Heart right ventricle (tissue), 16 donors: ENCODE results near the gene MNT. TPM values are rescaled to one million over a fixed set of nuclear protein-coding genes. Genes with fewer than 3 reads are reported as not detected.

Source experiments
- ATAC-seq, 8 donors: fragments of 200-7000 bp; cut with Tn5 transposase; one replicate each; pipeline ENCODE4 v1.9.1; 2020; ENCODE audit warnings: mild to moderate bottlenecking in 8 of 8, moderate library complexity in 8 of 8, moderate number of reproducible peaks in 1 of 8
- DNase-seq, 2 donors: peaks; one replicate each; pipeline ENCODE4 v3.0.0-alpha.2; 2020
- H3K27ac ChIP-seq, 10 donors: fragments of 200-600 bp; sonication (generic) in 2 of 10; one replicate each; pipeline versions ENCODE4 v1.5.0 to v1.8.0; 2020 to 2022; ENCODE audit warnings: mild to moderate bottlenecking in 3 of 10
- H3K27me3 ChIP-seq, 7 donors: fragments of 200-600 bp; one replicate each; pipeline ENCODE4 v1.8.0; 2021 to 2022; ENCODE audit warnings: mild to moderate bottlenecking in 2 of 7
- H3K36me3 ChIP-seq, 9 donors: fragments of 200-600 bp; sonication (generic) in 1 of 9; one replicate each; pipeline versions ENCODE4 v1.5.0 to v1.8.0; 2020 to 2022; ENCODE audit warnings: mild to moderate bottlenecking in 2 of 9
- H3K4me1 ChIP-seq, 9 donors: fragments of 200-600 bp; sonication (generic) in 1 of 9; one replicate each; pipeline versions ENCODE4 v1.5.0 to v1.8.0; 2020 to 2022; ENCODE audit warnings: mild to moderate bottlenecking in 4 of 9
- H3K4me3 ChIP-seq, 10 donors: fragments of 200-600 bp; sonication (generic) in 2 of 10; one replicate each; pipeline versions ENCODE4 v1.5.0 to v1.8.0; 2020 to 2022; ENCODE audit warnings: mild to moderate bottlenecking in 7 of 10, moderate library complexity in 2 of 10
- H3K9me3 ChIP-seq, 11 donors: fragments of 200-600 bp in 10 of 11; sonication (generic) in 2 of 11; one replicate each; pipeline versions ENCODE4 v1.5.0 to v1.8.0; 2013 to 2022; ENCODE audit warnings: mild to moderate bottlenecking in 2 of 11, control low read depth in 1 of 11, moderate library complexity in 1 of 11
- WGBS, 2 donors: extraction: QIAGEN DNeasy Blood & Tissue Kit; methylation state at CpG; one replicate each; pipeline ENCODE4 v1.1.7; 2013; ENCODE audit warnings: inconsistent platforms in 1 of 2; 5-methylcytosine and 5-hydroxymethylcytosine counted together
- intact Hi-C, 10 donors: fragments of 100-400 bp; cut with DNase I; formaldehyde crosslinking; loops; one replicate each; pipeline versions ENCODE4 v1.11.1 to v1.14.2; 2022
- polyA plus RNA-seq, 2 donors: library from polyadenylated mRNA; stranded (reverse); fragments of 200-250 nt; gene quantifications; one replicate each; pipeline ENCODE4 v1.2.3, GENCODE V29; 2013
- total RNA-seq, 10 donors: library from RNA; stranded (reverse); fragmentation: NEBNext Ultra II Directional in 3 of 10; extraction: Animal tissue kit (Norgen Biotek cat#: 25700) in 3 of 10; gene quantifications; one replicate each; pipeline versions ENCODE4 v1.2.1 to v1.2.4, GENCODE V29; 2021 to 2023
- TF ChIP-seq, protein P1 (sequence below), 9 donors: fragments of 200-600 bp; sonication (generic) in 2 of 9; IDR thresholded peaks; one replicate each; pipeline versions ENCODE4 v1.5.0 to v1.8.0; 2021 to 2022; ENCODE audit warnings: antibody characterized with exemption in 9 of 9, mild to moderate bottlenecking in 5 of 9, moderate library complexity in 1 of 9
- donor health status: Arrhythmogenic right ventricular cardiomyopathy.
- donor health status: ischemic (EF 13 %, LVEDD 7.1; RV severe dilation, severe dysfunction).
- donor health status: healthy with polysubstance abuse.
- donor health status: DM: no; HTN: yes; CAD: no.
- donor health status: DM: no; HTN: no; CAD: no.
- donor health status: ischemic (EF 25% LVEDD 6.9; RV normal size, moderate dysfunction).
- donor health status: ischemic (EF 25% LVEDD 5.7; RV mildly dilated, moderate dysfunction).
- donor health status: healthy.
- donor health status: DM: yes; HTN: yes; CAD: no.
- donor health status: Ischemic cardiomyopathy.
- donor health status: ischemic (EF 35%, LVEDD 5.7; RV mildly dilated, moderate dysfunction).
- donor health status: nonischemic (EF 11% LVEDD 7.7; RV severe dilation, severe dysfunction).
- donor health status: DM: yes; HTN: yes; CAD: no.
- donor health status: PGD.
- donor health status: ischemic (EF 29% LVEDD 5.4; RV normal size, mild dysfunction).
- donor health status: nonischemic (EF 23%, LVEDD 6.1; RV moderate dilation, normal function).

Gene MNT
- total and polyA plus RNA-seq, 12 donors, result 5.0 to 14.1 (median 11.0) TPM

- no peaks in the 10 kb centered on the region for H3K9me3 ChIP-seq
- 0 to 1% methylated on average over 82 of the region's 82 CpGs for WGBS, 2 donors
- H3K27me3 ChIP-seq, result no peaks in the 10 kb centered on the region
- DNase-seq (peak; percentile 94 to 95), ATAC-seq (peak; percentile 64 to 83 (median 68))
- H3K4me1 ChIP-seq, result peaks cover 43 to 72% (median 68%) of the 10 kb centered on the region in 9 donors
- H3K36me3 ChIP-seq, result no peaks in the 10 kb centered on the region
- TF ChIP-seq, protein P1, sequence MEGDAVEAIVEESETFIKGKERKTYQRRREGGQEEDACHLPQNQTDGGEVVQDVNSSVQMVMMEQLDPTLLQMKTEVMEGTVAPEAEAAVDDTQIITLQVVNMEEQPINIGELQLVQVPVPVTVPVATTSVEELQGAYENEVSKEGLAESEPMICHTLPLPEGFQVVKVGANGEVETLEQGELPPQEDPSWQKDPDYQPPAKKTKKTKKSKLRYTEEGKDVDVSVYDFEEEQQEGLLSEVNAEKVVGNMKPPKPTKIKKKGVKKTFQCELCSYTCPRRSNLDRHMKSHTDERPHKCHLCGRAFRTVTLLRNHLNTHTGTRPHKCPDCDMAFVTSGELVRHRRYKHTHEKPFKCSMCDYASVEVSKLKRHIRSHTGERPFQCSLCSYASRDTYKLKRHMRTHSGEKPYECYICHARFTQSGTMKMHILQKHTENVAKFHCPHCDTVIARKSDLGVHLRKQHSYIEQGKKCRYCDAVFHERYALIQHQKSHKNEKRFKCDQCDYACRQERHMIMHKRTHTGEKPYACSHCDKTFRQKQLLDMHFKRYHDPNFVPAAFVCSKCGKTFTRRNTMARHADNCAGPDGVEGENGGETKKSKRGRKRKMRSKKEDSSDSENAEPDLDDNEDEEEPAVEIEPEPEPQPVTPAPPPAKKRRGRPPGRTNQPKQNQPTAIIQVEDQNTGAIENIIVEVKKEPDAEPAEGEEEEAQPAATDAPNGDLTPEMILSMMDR (IDR thresholded peaks at IDR 0.05), result no peak
- intact Hi-C loops, result loop anchor here in 3 of 10 donors (10.0 kb wide), 4 partner anchors 225 to 345 kb away; partner anchors contain the start of gene HIC1 (in 1 of the 3)
- peak overlapping the region; percentile 71 to 99 (median 89) for H3K4me3 ChIP-seq
- H3K27ac ChIP-seq, result peak overlapping the region; percentile 92 to 100 (median 98)
Measured at GRCh38 chr17:2399572-2400473, 1.0 kb downstream of the MNT start.

GRCh38 chr17:2398655-2399571 lies 1.9 kb downstream of the MNT start:
- intact Hi-C loops, result loop anchor here in 2 of 10 donors (10.0 kb wide), 3 partner anchors 224 to 344 kb away; partner anchors contain the start of gene HIC1 (in 1 of the 2)
- peak in 4 of 8 donors; percentile 4 to 14 (median 6) for ATAC-seq
- 12 to 14% methylated on average over 54 to 55 of the region's 55 CpGs for WGBS, 2 donors

GRCh38 chr17:2398182-2398581 lies 2.7 kb downstream of the MNT start:
- Histone ChIP-seq H3K9me3 (no peaks in the 10 kb centered on the region), H3K4me1 (peaks cover 43 to 66% (median 62%) of the 10 kb centered on the region in 9 donors), H3K27me3 (no peaks in the 10 kb centered on the region), H3K4me3 (peak overlapping the region in 7 of 10 donors; percentile 85 to 99 (median 95)), H3K36me3 (no peaks in the 10 kb centered on the region), H3K27ac (peak overlapping the region; percentile 92 to 100 (median 98))
- DNase-seq (no peak), ATAC-seq (no peak)
- intact Hi-C loops, result loop anchor here in 2 of 10 donors (10.0 kb wide), 3 partner anchors 223 to 343 kb away; partner anchors contain the start of gene HIC1 (in 1 of the 2)
- TF ChIP-seq, protein P1 (IDR thresholded peaks at IDR 0.05), result no peak
- 64 to 68% methylated on average over 10 of the region's 10 CpGs for WGBS, 2 donors

More at GRCh38 chr17:2398655-2399571, 1.9 kb downstream of the MNT start:
- TF ChIP-seq, protein P1 (IDR thresholded peaks at IDR 0.05), result no peak
- Histone ChIP-seq H3K36me3 (no peaks in the 10 kb centered on the region), H3K9me3 (no peaks in the 10 kb centered on the region), H3K27ac (peak overlapping the region; percentile 92 to 100 (median 98)), H3K4me3 (peak overlapping the region; percentile 22 to 99 (median 89)), H3K27me3 (no peaks in the 10 kb centered on the region), H3K4me1 (peaks cover 50 to 72% (median 68%) of the 10 kb centered on the region in 9 donors)
- DNase-seq, result peak; percentile 51 to 65
